Gastroesophageal sphincter (tissue), 3 donors: ENCODE measurements around the gene SLC25A13.

Source experiments
- CTCF ChIP-seq, 4 experiments: fragments of 200-600 bp in 2 of 4; fragments of 450-650 bp in 2 of 4; sonication (generic) in 1 of 4; IDR thresholded peaks; one replicate each; pipeline ENCODE4 v1.5.1; 2017 to 2019; ENCODE audit warnings: antibody characterized with exemption in 4 of 4, mild to moderate bottlenecking in 2 of 4, moderate library complexity in 2 of 4
- POLR2A ChIP-seq, 2 donors: fragments of 450-650 bp; IDR thresholded peaks; one replicate each; pipeline ENCODE4 v1.6.1; 2017; ENCODE audit warnings: antibody characterized with exemption in 2 of 2, mild to moderate bottlenecking in 2 of 2, moderate library complexity in 1 of 2
- POLR2AphosphoS5 ChIP-seq: sonication (generic); formaldehyde crosslinking; IDR thresholded peaks from one replicate; pipeline ENCODE4 v1.6.1; 2017; ENCODE audit warnings: antibody characterized with exemption

GRCh38 chr7:96157856-96158255, 164.0 kb downstream of the SLC25A13 start:
- TF ChIP-seq CTCF (IDR thresholded peaks at IDR 0.05) = no peak
- TF ChIP-seq POLR2A (IDR thresholded peaks at IDR 0.05) = no peak
- no peak for TF ChIP-seq POLR2AphosphoS5
